ENCODE results near the gene AATF. TPM values are rescaled to one million over a fixed set of nuclear protein-coding genes. Genes with fewer than 3 reads are reported as not detected.

AATF gene
- total RNA-seq, 1 donor from 2014 or later = 31.3 TPM

DNA sequence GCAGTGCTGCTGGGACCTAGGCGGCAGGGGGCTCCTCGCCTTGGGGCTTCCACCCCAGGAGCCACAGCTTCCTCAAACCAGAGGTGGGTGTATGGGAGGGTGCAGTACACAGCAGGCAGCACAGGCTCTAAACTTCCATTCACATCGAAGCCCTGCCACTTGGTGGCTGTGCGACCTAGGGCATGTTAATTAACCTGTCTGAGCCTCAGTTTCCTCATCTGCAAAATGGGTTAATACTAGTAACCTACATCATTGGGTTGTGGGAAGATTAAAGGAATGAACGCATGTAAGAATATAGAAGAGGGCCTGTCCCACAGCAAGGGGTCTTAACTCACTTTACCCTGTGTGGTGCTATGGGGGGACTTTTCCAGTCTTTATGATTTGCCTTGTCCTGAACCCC, 38.2 kb upstream of the AATF start:
- Mint-ChIP-seq H3K27ac (no peak overlapping the region), H3K27me3 (ENCODE audit: low read depth) (peaks cover 6% of the 10 kb centered on the region), H3K4me1 (no peaks in the 10 kb centered on the region), H3K4me3 (no peak overlapping the region), H3K9me3 (no peaks in the 10 kb centered on the region), H3K36me3 (no peaks in the 10 kb centered on the region)
- no peak for DNase-seq (ENCODE audit: low spot score in 2 of 2, unreplicated experiment in 2 of 2)
- no peak for TF ChIP-seq CTCF (IDR thresholded peaks at IDR 0.05; ENCODE audit: unreplicated experiment)

DNA sequence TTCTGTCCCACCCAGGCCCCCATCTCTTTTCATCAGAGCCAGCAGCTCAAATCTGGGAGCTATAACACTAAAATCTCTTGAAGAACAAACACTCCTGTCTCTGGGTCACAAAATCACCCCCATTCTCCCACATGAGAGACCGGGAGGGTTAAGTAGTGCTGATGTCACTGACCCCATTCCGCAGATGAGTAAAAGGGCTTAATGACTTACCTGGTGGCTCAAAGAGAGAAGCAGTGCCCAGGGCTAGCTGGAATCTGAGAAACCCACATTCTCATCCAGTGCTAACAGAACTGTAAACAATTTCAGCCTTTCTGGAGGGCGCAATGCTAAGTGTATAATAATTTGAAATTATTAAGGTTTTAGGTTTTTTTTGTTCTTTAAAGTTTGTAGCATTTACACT, 37.8 kb upstream of the AATF start:
- H3K4me1 Mint-ChIP-seq = no peaks in the 10 kb centered on the region
- H3K27ac Mint-ChIP-seq = no peak overlapping the region
- no peaks in the 10 kb centered on the region for H3K36me3 Mint-ChIP-seq
- H3K9me3 Mint-ChIP-seq = no peaks in the 10 kb centered on the region
- no peak for DNase-seq (ENCODE audit: low spot score in 2 of 2, unreplicated experiment in 2 of 2)
- peaks cover 6% of the 10 kb centered on the region for H3K27me3 Mint-ChIP-seq (ENCODE audit: low read depth)
- no peak for TF ChIP-seq CTCF (IDR thresholded peaks at IDR 0.05; ENCODE audit: unreplicated experiment)
- no peak overlapping the region for H3K4me3 Mint-ChIP-seq

DNA sequence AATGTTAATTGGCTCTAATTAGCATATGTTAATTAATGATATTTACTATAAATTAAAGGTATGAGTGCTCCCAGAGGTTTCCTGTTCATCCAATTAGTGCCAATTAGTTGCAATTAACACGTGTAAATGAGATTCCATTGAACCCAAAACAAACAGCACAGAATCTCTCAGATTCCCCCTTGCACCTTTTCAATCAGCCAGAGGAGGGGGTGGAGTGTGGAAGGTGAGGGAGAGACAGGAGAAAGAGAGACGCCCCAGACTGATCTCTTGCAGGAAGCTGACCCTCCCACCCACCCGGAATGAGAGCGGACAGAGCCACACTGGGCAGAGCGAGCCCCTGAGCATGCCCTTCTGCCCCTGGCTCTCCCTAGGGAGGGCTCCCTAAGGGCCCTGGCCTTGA, 35.6 kb upstream of the AATF start:
- H3K36me3 Mint-ChIP-seq = no peaks in the 10 kb centered on the region

DNA sequence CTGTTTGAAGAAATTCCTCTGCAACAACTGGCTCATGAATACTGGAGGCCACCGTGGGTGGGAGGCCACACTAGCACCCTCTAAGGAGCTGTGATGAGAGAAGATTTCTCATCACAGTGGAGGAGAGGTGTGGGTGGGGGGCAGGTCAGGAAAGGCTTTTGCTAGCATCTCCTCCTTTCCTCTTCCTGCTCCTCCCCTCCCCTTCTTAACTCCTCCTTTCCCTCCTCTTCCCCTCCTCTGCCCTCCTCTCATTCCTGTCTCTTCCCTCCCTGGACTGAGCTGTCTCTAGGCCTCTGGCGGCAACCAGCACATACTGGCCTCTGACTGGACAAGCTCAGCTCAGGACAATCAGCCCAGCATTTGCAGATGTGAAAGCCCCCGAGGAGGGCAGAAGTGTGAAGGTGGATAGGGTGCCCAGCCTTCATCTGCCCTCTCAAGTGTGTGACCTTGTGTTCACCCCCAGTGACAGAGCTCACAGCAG, 30.5 kb upstream of the AATF start:
- Mint-ChIP-seq H3K27me3 (ENCODE audit: low read depth) (no peaks in the 10 kb centered on the region), H3K9me3 (no peaks in the 10 kb centered on the region), H3K27ac (peak overlapping the region; percentile 80), H3K36me3 (no peaks in the 10 kb centered on the region), H3K4me3 (no peak overlapping the region), H3K4me1 (peaks cover 54% of the 10 kb centered on the region)
- DNase-seq (ENCODE audit: low spot score in 2 of 2, unreplicated experiment in 2 of 2) = no peak
- no peak for TF ChIP-seq CTCF (IDR thresholded peaks at IDR 0.05; ENCODE audit: unreplicated experiment)

More for the DNA sequence above, 35.6 kb upstream of the AATF start:
- TF ChIP-seq CTCF (IDR thresholded peaks at IDR 0.05; ENCODE audit: unreplicated experiment) = no peak
- peaks cover 3% of the 10 kb centered on the region for H3K4me1 Mint-ChIP-seq
- no peak overlapping the region for H3K27ac Mint-ChIP-seq
- DNase-seq (ENCODE audit: low spot score in 2 of 2, unreplicated experiment in 2 of 2) = no peak
- H3K27me3 Mint-ChIP-seq (ENCODE audit: low read depth) = peaks cover 6% of the 10 kb centered on the region
- no peaks in the 10 kb centered on the region for H3K9me3 Mint-ChIP-seq
- H3K4me3 Mint-ChIP-seq = no peak overlapping the region

DNA sequence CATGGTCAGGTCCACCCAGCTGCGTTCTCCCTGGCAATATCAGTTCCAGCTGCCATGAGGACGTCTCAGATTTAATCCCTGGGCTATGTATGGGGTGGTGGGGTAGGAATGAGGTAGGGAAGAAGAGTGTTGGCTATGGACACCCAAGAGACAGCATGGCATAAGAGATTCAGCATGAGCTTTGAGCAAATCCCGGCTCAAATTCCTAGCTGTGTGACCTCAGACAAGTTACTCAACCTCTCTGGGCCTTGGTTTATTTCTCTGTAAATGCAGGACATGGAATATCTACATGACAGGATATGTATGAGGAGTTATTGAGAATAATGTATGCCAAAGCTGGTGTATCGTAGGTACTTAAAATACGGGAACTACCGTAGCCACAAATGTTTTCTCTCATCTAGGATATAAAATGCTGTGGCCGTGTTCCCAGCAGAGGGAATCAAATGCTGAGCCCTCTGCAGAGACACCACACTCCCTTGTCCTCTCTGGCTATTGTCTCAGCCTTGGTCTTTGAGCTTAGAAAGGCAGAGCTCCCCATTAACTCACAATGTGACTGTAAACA, 29.3 kb upstream of the AATF start:
- H3K9me3 Mint-ChIP-seq = no peaks in the 10 kb centered on the region
- TF ChIP-seq CTCF (IDR thresholded peaks at IDR 0.05; ENCODE audit: unreplicated experiment) = no peak
- no peaks in the 10 kb centered on the region for H3K27me3 Mint-ChIP-seq (ENCODE audit: low read depth)
- no peak overlapping the region for H3K4me3 Mint-ChIP-seq
- H3K4me1 Mint-ChIP-seq = peaks cover 64% of the 10 kb centered on the region
- peak overlapping the region; percentile 80 for H3K27ac Mint-ChIP-seq
- no peaks in the 10 kb centered on the region for H3K36me3 Mint-ChIP-seq
- no peak for DNase-seq (ENCODE audit: low spot score in 2 of 2, unreplicated experiment in 2 of 2)

Data from mesothelial cell of epicardium (in vitro differentiated cells).